HCT116 (cell line): Measurements from ENCODE around the gene BEX3.

Experiments
- ATF3 ChIP-seq: IDR thresholded peaks from 2 replicates; pipeline ENCODE4 v1.6.1; 2012
- EZH2 ChIP-seq: fragments of 200-600 bp; sonication (generic); IDR thresholded peaks from 2 replicates; pipeline ENCODE4 v1.6.1; 2017; ENCODE audit warnings: antibody characterized with exemption, mixed run types
- POLR2A ChIP-seq: IDR thresholded peaks from 2 replicates; pipeline ENCODE4 v1.7.0; 2011; ENCODE audit warnings: borderline replicate concordance; ENCODE audit not compliant: insufficient read depth, insufficient read length; ENCODE audit errors: extremely low read depth
- POLR2AphosphoS5 ChIP-seq: IDR thresholded peaks from 2 replicates; pipeline ENCODE4 v1.6.1; 2011; ENCODE audit warnings: mild to moderate bottlenecking, low read depth, low read length, moderate library complexity
- RAD21 ChIP-seq: IDR thresholded peaks from 2 replicates; pipeline ENCODE4 v1.6.1; 2012; ENCODE audit warnings: low read depth, mild to moderate bottlenecking
- SIN3A ChIP-seq: IDR thresholded peaks from 2 replicates; pipeline ENCODE4 v1.6.1; 2012; ENCODE audit warnings: low read depth
- SP1 ChIP-seq: IDR thresholded peaks from 2 replicates; pipeline ENCODE4 v1.6.1; 2012; ENCODE audit warnings: low read depth
- YY1 ChIP-seq: IDR thresholded peaks from 2 replicates; pipeline ENCODE4 v1.6.1; 2011; ENCODE audit warnings: low read length, low read depth, moderate library complexity, mild to moderate bottlenecking; ENCODE audit not compliant: insufficient replicate concordance; ENCODE audit errors: extremely low read depth
- TF ChIP-seq, protein P1 (sequence below), 3 experiments: fragments of 200-600 bp in 1 of 3; sonication (generic) in 1 of 3; IDR thresholded peaks in 2 of 3; conservative IDR thresholded peaks in 1 of 3; 2 replicates each; pipeline ENCODE4 v1.5.1; 2012 to 2017; ENCODE audit warnings: low read depth in 2 of 3, low read length in 2 of 3, antibody characterized with exemption in 1 of 3, borderline replicate concordance in 1 of 3, control low read depth in 1 of 3, mild to moderate bottlenecking in 1 of 3, mixed read lengths in 1 of 3, mixed run types in 1 of 3, moderate library complexity in 1 of 3; ENCODE audit not compliant: insufficient read depth in 1 of 3

- TF ChIP-seq, protein P1, sequence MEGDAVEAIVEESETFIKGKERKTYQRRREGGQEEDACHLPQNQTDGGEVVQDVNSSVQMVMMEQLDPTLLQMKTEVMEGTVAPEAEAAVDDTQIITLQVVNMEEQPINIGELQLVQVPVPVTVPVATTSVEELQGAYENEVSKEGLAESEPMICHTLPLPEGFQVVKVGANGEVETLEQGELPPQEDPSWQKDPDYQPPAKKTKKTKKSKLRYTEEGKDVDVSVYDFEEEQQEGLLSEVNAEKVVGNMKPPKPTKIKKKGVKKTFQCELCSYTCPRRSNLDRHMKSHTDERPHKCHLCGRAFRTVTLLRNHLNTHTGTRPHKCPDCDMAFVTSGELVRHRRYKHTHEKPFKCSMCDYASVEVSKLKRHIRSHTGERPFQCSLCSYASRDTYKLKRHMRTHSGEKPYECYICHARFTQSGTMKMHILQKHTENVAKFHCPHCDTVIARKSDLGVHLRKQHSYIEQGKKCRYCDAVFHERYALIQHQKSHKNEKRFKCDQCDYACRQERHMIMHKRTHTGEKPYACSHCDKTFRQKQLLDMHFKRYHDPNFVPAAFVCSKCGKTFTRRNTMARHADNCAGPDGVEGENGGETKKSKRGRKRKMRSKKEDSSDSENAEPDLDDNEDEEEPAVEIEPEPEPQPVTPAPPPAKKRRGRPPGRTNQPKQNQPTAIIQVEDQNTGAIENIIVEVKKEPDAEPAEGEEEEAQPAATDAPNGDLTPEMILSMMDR (IDR thresholded peaks at IDR 0.05 in 2 of 3, conservative IDR thresholded peaks at IDR 0.05 in 1 of 3; ENCODE audit: borderline replicate concordance in 1 of 3, insufficient read depth in 1 of 3, low read depth in 2 of 3, low read length in 2 of 3) = no peak
- TF ChIP-seq EZH2 (no peak), RAD21 (no peak), SP1 (no peak), POLR2A (peak; percentile 69), POLR2AphosphoS5 (peak; percentile 86), YY1 (no peak), ATF3 (no peak), SIN3A (no peak)
Observed at GRCh38 chrX:103356130-103356798, 20.1 kb upstream of the BEX3 start, which contains the start of gene TCEAL9.
